ENCODE results near the gene WDR93.

The WDR93 gene

DNA sequence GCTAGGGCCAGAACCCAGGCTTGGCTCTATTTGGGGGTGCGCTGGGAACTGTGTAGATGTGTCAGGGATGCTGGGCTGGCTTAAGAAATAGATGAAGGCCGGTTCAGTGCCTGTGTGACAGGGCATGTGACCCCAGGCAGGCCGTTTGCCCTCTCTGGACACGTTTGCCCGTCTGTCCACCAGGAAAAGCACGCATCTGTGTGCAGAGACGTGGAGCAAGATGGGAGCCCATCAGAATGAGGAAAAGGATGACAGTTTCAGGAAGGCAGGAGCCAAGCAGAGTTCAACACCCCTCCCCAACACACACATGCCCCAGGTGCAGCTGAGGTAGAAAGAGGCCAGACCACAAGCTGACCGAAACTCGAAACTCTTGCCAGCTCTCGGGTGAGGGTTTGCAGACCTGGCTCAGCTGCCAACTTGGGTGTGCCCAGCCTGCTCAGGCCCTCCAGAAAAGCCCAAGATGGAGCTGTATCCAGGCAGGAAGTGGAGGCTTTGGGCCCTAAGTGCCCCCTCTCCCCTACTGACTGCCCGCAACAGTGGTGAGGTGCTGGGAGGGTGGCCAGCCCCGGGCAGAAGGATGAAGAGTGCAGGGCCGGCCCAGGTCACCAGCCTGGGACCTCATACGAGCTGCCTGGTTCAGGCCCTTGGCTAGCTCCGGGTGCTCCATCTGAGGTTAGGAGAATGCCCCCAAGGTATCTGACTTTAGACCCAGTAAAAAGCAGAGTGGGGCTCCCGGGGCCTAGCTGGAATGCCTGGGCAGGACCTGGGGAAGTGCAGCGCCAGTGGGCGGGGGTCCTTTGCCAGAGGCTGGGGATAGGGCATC is 70.6 kb downstream of the WDR93 start:
- Histone ChIP-seq H3K4me2 (peak overlapping the region; percentile 100), H3K27me3 (ENCODE audit: insufficient read depth, low read depth) (no peaks in the 10 kb centered on the region), H3K4me3 (IDR thresholded peaks at IDR 0.05; ENCODE audit: insufficient read depth, low read depth, low read length) (no peak overlapping the region), H2AFZ (ENCODE audit: low read depth) (peak overlapping the region; percentile 80), H3K79me2 (ENCODE audit: insufficient read depth, low read depth) (no peaks in the 10 kb centered on the region), H3K36me3 (ENCODE audit: insufficient read depth) (no peaks in the 10 kb centered on the region), H3K9ac (peak overlapping the region; percentile 60), H3K4me1 (ENCODE audit: low read depth, poor library complexity, severe bottlenecking) (peaks cover 69% of the 10 kb centered on the region), H4K20me1 (ENCODE audit: insufficient read depth) (no peaks in the 10 kb centered on the region), H3K27ac (peak overlapping the region; percentile 91)
- TF ChIP-seq, protein P1, sequence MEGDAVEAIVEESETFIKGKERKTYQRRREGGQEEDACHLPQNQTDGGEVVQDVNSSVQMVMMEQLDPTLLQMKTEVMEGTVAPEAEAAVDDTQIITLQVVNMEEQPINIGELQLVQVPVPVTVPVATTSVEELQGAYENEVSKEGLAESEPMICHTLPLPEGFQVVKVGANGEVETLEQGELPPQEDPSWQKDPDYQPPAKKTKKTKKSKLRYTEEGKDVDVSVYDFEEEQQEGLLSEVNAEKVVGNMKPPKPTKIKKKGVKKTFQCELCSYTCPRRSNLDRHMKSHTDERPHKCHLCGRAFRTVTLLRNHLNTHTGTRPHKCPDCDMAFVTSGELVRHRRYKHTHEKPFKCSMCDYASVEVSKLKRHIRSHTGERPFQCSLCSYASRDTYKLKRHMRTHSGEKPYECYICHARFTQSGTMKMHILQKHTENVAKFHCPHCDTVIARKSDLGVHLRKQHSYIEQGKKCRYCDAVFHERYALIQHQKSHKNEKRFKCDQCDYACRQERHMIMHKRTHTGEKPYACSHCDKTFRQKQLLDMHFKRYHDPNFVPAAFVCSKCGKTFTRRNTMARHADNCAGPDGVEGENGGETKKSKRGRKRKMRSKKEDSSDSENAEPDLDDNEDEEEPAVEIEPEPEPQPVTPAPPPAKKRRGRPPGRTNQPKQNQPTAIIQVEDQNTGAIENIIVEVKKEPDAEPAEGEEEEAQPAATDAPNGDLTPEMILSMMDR (conservative IDR thresholded peaks at IDR 0.05; ENCODE audit: low read depth, low read length), result peak; percentile 66

DNA sequence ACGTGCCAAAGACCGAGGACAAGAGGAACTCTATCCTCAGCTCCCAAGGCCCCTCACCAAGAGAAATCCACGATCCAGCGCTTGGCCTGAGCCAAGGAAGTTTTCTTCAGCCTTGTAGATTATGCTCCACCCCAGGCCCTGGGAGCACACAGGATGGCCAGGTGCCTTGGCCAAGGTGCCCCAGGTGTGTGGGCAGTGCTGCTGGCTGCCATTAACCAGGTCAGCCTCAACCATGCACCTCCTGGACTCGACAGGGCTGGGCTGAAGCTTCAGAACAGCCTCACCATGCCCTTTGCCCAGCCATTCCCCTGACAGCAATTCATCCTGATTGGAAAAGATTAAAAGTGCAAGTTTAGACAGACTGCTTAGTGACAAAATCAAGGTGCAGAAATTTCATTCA is 71.3 kb downstream of the WDR93 start:
- peak overlapping the region; percentile 100; the same call in 1 of the 2 replicates for H3K4me2 ChIP-seq
- TF ChIP-seq, protein P1 (conservative IDR thresholded peaks at IDR 0.05; ENCODE audit: low read depth, low read length), result no peak
- H3K27ac ChIP-seq, result peak overlapping the region; percentile 91
- peak overlapping the region; percentile 38; the same call in 1 of the 2 replicates for H2AFZ ChIP-seq (ENCODE audit: low read depth)
- H3K27me3 ChIP-seq (ENCODE audit: insufficient read depth, low read depth), result no peaks in the 10 kb centered on the region
- H4K20me1 ChIP-seq (ENCODE audit: insufficient read depth), result no peaks in the 10 kb centered on the region
- H3K79me2 ChIP-seq (ENCODE audit: insufficient read depth, low read depth), result no peaks in the 10 kb centered on the region
- H3K4me3 ChIP-seq (IDR thresholded peaks at IDR 0.05; ENCODE audit: insufficient read depth, low read depth, low read length), result no peak overlapping the region
- peaks cover 67% of the 10 kb centered on the region for H3K4me1 ChIP-seq (ENCODE audit: low read depth, poor library complexity, severe bottlenecking)
- H3K36me3 ChIP-seq (ENCODE audit: insufficient read depth), result no peaks in the 10 kb centered on the region
- H3K9ac ChIP-seq, result peak overlapping the region; percentile 60; the same call in 1 of the 2 replicates

DNA sequence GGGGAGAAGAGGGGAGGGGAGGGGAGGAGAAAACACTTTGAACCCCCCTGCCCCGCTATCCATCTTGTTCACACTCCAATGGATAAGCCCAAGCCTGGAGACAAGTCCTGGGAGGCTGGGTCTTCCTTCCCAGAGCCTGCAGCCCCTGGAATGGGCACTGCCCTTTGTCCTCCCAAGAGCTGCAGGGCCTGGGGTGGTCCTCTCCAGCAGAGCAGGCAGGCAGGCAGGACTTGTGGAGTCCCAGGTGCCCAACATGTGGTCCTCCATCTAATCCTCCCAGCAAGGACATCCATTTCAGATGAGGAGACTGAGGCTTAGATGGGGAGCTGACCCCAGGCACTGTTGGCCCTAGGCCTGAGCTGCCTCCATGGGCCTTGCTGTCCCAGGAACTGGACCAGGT is 75.1 kb downstream of the WDR93 start:
- peaks cover 55% of the 10 kb centered on the region for H3K4me1 ChIP-seq (ENCODE audit: low read depth, poor library complexity, severe bottlenecking)
- no peak overlapping the region for H3K4me3 ChIP-seq (IDR thresholded peaks at IDR 0.05; ENCODE audit: insufficient read depth, low read depth, low read length)
- H3K27ac ChIP-seq, result no peak overlapping the region
- no peak overlapping the region for H2AFZ ChIP-seq (ENCODE audit: low read depth)
- TF ChIP-seq, protein P1 (conservative IDR thresholded peaks at IDR 0.05; ENCODE audit: low read depth, low read length), result no peak
- no peaks in the 10 kb centered on the region for H3K36me3 ChIP-seq (ENCODE audit: insufficient read depth)
- H3K9ac ChIP-seq, result no peak overlapping the region
- H3K4me2 ChIP-seq, result no peak overlapping the region
- H3K27me3 ChIP-seq (ENCODE audit: insufficient read depth, low read depth), result no peaks in the 10 kb centered on the region
- no peaks in the 10 kb centered on the region for H3K79me2 ChIP-seq (ENCODE audit: insufficient read depth, low read depth)
- H4K20me1 ChIP-seq (ENCODE audit: insufficient read depth), result no peaks in the 10 kb centered on the region

DNA sequence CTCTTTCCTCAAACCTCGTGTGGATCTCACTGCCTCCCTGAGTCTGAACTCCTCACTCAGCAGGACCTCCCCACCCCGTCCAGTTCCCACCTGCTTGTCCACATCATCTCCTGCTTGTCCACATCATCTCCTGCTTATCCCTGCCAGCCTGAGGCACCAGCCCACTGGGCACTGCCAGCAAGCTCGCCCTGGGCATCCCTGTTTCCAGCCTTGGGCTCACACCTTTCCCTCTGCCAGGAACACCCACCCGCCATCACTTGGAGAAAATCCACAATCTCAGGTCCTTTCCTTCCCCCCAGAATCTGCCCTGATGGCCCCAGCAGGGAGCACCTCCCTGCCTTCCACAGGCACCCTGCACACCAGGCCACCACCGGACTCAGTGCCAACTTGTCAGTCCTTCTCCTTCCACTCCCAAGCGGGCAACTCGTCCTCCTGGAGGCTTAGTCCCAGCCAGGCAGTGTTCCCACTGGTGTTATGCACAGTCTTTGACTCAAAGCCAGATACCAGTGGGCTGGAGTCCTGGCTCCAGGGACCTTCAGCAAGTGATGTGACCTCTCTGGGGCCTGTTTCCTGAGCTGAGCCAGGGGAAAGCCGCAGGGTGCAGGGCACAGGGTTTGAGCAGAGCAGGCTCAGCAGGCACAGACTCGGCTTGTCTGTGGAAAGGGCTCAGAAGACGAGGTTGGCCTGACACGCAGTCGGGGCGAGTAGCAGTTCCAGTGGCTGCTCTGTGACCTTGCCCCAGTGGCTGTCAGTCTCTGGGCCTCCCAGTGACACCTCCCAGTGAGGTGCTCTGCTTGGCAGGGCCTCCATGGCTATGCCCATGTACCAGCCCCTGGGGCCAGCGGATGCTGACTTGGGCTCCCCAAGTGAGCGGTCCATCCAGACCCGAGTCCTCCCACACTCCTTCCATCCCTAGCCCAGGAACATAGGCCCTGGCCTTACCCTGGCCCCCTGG is 76.0 kb downstream of the WDR93 start:
- TF ChIP-seq, protein P1 (conservative IDR thresholded peaks at IDR 0.05; ENCODE audit: low read depth, low read length), result no peak
- H3K4me2 ChIP-seq, result no peak overlapping the region
- H3K36me3 ChIP-seq (ENCODE audit: insufficient read depth), result no peaks in the 10 kb centered on the region
- no peak overlapping the region for H3K4me3 ChIP-seq (IDR thresholded peaks at IDR 0.05; ENCODE audit: insufficient read depth, low read depth, low read length)
- H3K79me2 ChIP-seq (ENCODE audit: insufficient read depth, low read depth), result no peaks in the 10 kb centered on the region
- H3K4me1 ChIP-seq (ENCODE audit: low read depth, poor library complexity, severe bottlenecking), result peaks cover 46% of the 10 kb centered on the region
- H3K9ac ChIP-seq, result no peak overlapping the region
- H2AFZ ChIP-seq (ENCODE audit: low read depth), result no peak overlapping the region
- no peaks in the 10 kb centered on the region for H4K20me1 ChIP-seq (ENCODE audit: insufficient read depth)
- no peaks in the 10 kb centered on the region for H3K27me3 ChIP-seq (ENCODE audit: insufficient read depth, low read depth)
- no peak overlapping the region for H3K27ac ChIP-seq

All from KMS-11 (cell line).